VCaP (cell line): Measurements from ENCODE around the gene FARP2.
A peak's percentile ranks its signal among the peaks of the same experiment; 100 is the strongest.
"Not testable (repeated sequence)": the region's sequence is repeated elsewhere in the genome, so short reads cannot be mapped to it uniquely, and the experiment has no call there.

Experiments
- H3K27ac ChIP-seq: fragments of 450-650 bp; 2 replicates; pipeline ENCODE4 v1.5.1; 2017
- TF ChIP-seq, protein P1 (sequence below): fragments of 450-650 bp; conservative IDR thresholded peaks from 2 replicates; pipeline ENCODE4 v1.5.1; 2017; ENCODE audit warnings: mild to moderate bottlenecking, moderate library complexity

Gene FARP2

DNA sequence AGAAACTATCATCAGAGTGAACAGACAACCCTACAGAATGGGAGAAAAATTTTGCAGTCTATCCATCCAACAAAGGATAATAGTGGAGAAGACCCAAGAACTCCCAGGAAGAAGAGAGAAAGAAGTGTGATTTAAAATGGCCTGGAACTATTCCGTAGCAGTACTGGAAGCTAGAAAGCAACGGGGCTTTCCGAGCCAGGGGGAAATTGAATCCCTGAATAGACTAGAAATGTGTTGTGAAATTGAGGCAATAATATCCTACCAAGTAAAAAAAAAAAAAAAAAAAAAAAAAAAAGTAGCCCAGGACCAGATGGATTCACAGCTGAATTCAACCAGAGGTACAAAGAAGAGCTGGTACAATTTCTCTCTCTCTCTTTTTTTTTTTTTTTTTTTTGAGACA lies 69.3 kb downstream of the FARP2 start:
- TF ChIP-seq, protein P1, sequence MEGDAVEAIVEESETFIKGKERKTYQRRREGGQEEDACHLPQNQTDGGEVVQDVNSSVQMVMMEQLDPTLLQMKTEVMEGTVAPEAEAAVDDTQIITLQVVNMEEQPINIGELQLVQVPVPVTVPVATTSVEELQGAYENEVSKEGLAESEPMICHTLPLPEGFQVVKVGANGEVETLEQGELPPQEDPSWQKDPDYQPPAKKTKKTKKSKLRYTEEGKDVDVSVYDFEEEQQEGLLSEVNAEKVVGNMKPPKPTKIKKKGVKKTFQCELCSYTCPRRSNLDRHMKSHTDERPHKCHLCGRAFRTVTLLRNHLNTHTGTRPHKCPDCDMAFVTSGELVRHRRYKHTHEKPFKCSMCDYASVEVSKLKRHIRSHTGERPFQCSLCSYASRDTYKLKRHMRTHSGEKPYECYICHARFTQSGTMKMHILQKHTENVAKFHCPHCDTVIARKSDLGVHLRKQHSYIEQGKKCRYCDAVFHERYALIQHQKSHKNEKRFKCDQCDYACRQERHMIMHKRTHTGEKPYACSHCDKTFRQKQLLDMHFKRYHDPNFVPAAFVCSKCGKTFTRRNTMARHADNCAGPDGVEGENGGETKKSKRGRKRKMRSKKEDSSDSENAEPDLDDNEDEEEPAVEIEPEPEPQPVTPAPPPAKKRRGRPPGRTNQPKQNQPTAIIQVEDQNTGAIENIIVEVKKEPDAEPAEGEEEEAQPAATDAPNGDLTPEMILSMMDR, result no peak
- H3K27ac ChIP-seq, result no peak overlapping the region

DNA sequence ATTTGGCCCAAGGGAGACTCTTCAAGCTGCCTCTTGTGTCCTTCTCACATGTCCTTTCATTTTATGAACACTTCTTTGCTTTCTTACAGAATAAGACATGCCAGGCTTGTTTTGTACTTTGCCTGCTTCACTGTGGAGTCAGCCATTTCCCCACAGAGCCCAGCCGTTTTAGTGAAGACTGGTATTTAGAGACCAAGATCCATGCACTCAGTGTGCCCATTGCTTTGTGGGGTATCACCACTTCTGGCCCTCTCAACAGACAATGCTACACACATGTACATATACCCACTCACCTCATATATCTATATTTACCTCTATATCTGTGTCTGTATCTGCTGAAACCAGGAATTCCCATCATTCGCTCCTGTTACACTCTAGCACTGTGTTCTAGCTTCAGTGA lies 74.1 kb downstream of the FARP2 start:
- no peak overlapping the region for H3K27ac ChIP-seq
- TF ChIP-seq, protein P1, result no peak

DNA sequence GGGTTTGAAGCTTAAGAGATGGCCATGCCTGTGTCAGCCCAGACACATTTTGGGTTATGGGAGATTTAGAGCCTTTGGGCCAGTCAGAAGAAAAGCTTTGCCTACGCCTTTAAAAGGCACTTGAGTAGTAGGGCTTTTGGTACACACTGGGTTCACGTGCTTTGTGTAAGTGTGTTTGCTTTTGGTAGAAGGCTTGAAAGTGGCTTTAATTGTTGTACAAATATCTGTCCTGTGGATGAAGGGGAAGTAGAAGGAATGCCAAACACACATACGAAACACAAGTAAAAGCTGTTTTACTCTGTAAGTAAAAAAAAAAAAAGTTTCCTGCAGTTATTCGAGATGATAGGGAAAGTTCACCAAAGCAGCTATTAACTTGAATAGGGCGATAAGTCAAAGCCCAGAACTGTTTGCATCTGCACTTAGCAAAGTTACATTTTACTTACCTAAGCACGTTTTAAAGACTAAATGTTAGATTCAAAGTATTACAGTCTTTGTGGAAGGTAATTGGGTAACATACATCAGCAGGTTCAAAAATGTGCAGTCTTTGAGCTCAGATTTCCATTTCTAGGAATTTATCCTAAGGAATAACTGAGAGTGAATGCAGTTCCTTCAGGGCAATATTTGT lies 76.9 kb downstream of the FARP2 start:
- TF ChIP-seq, protein P1, result no peak
- peak overlapping the region; percentile 70 for H3K27ac ChIP-seq

DNA sequence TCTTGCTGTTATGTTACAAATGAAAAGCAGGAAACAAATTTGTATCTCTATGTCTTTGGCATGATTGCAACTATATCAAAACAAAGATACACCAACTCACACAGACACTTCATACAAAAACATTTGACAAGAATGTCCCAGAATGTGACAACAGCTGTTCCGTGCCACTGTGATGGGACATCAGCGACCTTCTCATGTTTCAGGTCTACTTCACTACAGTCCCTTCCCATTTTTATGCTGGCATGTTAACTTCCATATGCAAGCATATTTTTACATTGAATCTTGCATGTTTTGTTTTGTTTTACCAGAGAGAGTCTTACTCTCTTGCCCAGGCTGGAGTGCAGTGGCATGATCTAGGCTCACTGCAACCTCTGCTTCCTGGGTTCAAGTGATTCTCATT lies 81.1 kb downstream of the FARP2 start:
- TF ChIP-seq, protein P1, result no peak
- no peak overlapping the region for H3K27ac ChIP-seq

DNA sequence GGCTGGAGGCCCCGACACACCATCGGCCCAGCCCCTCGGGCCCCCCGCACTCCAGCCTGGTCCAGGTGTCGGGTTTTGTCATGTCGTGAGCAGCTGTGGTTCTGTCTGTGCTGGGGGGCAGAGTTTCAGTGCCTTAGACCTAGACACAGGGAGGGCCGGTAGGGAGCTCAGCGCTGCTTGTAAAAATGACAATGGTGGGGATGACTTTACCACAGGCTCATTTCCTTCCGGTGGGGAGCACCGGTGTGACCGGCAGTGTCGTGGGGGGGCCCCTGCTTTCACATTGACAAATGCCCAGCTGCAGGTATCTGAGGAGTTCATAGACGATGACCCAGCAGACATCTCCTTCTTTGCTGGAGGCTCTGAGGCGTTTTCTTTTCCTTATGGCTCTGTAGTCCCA lies 85.4 kb downstream of the FARP2 start:
- TF ChIP-seq, protein P1, result no peak

DNA sequence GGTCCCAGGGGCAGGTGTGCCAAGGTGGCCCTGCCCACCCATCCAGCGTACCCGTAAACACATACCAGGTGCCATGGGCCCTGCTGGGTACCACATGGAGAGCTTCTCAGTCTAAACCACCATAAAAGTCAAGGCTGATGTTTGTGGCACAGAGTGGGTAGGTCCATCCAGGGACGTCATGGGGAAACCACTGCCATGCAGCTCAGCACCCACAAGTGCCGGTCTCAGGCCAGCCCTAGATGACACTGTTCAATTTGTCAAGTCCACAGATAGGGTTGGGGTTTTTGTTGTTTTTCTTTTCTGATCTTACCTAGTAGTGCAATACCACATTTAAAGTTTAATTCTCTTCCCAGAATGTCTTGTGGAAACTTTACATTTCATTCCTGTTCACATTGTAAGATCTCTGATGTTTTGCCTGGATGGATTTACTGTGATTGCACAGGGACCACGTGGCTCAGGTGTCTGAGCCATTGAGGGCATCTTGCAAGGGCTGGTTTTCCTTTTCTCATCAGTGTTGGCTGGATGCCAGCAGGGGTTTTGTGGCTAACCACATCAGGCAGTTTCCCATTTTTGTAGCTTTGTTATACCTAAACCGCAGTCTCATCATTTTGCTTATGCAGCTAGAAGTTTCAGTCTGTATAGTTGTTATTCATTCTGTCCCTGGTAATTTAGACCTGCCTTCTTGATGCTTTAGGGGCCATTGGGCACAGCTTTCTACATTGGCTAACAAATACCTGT lies 87.6 kb downstream of the FARP2 start:
- TF ChIP-seq, protein P1, result no peak
- peak overlapping the region; percentile 5; the same call in 1 of the 2 replicates for H3K27ac ChIP-seq

More for the DNA sequence above, 85.4 kb downstream of the FARP2 start:
- no peak overlapping the region for H3K27ac ChIP-seq

DNA sequence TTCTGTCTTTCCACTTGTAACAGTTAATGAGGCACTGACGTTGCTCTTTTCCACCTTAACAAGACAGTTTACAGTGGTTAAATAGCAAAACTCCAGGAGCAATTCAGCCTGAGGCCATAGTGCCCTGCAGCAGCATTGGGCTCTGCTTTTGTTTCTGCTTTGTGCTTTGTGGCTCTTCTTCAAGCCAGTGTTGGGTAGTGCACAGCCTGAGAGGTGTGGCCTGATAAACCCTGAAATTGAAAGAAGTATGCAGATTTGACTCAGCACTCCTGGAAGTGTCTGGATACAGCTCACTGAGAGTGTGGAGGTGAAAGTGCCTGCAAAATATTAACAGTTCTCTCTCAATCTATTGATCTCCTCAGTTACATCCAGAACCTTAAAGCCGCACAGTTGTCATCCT lies 89.3 kb downstream of the FARP2 start:
- TF ChIP-seq, protein P1, result no peak
- H3K27ac ChIP-seq, result no peak overlapping the region

DNA sequence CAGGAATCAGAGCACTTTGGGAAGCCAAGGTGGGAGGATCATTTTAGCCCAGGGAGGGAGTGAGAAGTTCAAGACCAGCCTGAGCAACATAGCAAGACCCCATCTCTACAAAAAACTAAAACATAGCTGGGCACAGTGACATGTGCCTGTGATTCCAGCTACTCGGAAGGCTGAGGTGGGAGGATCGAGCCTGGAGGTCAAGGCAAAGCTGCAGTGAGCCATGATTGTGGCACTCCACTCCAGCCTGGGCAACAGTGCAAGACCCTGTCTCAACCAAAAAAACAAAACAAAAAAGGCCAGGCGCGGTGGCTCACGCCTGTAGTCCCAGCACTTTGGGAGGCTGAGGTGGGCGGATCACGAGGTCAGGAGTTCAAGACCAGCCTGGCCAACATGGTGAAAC lies 94.0 kb downstream of the FARP2 start:
- H3K27ac ChIP-seq, result not testable (repeated sequence)
